ENCODE results near the gene TPD52L3.

TPD52L3 gene

DNA sequence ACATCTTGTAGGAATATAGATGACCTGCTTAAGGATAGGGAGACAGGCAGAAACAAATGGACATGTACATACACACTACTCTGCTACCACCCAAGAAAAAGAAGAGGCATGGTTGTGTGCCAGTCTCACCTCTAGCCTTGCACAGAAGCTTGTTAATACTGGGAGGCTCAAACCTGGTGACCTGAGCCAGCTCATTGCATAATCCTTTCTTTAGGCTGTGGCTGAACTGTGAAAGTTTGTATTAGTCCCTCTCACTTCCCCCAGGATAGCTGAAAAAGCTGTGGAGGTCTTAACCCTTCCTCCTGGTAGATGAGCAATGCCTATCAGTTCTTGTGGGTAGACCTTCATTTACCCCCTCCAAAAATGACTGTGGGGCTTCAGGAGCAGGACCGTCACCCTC lies 28.7 kb downstream of the TPD52L3 start:
- no peak for ATAC-seq
- TF ChIP-seq TOX (CRISPR knock-in tag; IDR thresholded peaks at IDR 0.05; ENCODE audit: borderline replicate concordance) (no peak), ISL1 (CRISPR knock-in tag; IDR thresholded peaks at IDR 0.05) (no peak)
- TF ChIP-seq, protein P1, sequence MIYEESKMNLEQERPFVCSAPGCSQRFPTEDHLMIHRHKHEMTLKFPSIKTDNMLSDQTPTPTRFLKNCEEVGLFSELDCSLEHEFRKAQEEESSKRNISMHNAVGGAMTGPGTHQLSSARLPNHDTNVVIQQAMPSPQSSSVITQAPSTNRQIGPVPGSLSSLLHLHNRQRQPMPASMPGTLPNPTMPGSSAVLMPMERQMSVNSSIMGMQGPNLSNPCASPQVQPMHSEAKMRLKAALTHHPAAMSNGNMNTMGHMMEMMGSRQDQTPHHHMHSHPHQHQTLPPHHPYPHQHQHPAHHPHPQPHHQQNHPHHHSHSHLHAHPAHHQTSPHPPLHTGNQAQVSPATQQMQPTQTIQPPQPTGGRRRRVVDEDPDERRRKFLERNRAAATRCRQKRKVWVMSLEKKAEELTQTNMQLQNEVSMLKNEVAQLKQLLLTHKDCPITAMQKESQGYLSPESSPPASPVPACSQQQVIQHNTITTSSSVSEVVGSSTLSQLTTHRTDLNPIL (CRISPR knock-in tag; IDR thresholded peaks at IDR 0.05; ENCODE audit: low read depth), result no peak

DNA sequence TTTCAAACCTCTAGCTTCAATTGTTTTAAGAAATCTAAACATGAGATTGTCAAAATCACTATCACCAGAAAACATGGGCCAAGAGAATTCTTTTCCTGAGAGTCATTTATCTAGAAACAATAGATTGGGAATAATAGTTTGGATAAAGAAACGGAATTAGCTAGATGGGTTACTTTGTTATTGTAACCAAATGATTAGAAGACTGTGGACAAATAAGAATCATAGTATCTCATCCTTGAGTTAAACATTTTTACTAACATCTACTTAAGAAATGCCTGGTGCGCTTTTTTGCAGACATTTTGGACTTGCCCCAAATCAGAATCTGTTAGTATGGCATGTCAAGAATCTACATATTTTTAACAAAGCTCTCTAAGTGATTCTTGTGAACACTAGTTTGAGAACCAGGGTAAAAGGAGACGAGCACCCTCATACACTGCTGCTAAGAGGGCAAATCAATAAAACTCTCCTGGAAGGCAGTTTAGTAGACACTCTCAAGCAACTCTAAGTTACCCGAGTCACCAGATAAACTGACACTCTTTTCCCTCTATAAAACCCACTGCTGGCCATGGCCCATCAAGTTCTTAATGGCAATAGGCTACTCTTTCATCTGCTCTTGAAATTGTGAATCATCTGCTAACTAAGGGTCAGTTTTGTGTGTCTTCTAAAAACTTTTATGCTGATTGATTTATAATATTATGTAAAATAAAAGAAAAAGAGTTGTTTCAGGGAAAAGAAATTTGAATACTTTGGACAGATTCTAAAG lies 39.1 kb downstream of the TPD52L3 start:
- TF ChIP-seq RARB (CRISPR knock-in tag; IDR thresholded peaks at IDR 0.05), result no peak
- TF ChIP-seq ZFP3 (CRISPR knock-in tag; IDR thresholded peaks at IDR 0.05), result no peak
- TF ChIP-seq, protein P2, sequence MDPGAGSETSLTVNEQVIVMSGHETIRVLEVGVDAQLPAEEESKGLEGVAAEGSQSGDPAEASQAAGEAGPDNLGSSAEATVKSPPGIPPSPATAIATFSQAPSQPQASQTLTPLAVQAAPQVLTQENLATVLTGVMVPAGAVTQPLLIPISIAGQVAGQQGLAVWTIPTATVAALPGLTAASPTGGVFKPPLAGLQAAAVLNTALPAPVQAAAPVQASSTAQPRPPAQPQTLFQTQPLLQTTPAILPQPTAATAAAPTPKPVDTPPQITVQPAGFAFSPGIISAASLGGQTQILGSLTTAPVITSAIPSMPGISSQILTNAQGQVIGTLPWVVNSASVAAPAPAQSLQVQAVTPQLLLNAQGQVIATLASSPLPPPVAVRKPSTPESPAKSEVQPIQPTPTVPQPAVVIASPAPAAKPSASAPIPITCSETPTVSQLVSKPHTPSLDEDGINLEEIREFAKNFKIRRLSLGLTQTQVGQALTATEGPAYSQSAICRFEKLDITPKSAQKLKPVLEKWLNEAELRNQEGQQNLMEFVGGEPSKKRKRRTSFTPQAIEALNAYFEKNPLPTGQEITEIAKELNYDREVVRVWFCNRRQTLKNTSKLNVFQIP (CRISPR knock-in tag; IDR thresholded peaks at IDR 0.05; ENCODE audit: borderline replicate concordance, low read depth), result no peak
- no peak for ATAC-seq

DNA sequence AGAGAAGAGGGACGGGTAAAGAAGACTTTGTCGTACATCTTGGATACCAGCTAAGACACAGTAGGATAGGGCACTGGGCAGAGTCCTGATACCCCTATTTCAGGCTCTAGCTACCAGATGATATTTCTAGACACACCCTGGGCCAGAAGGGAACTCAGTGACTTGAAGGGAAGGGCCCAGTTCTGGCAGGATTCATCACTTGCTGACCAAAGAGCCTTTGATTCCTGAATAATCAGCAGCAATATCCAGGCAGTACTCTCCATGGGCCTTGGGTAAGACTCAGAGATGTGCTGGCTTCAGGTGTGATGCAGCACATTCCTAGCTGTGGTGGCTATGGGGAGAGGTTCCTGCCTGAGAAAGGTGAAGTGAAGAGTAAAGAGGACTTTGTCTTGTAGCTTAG lies 40.7 kb downstream of the TPD52L3 start:
- TF ChIP-seq RARB (CRISPR knock-in tag; IDR thresholded peaks at IDR 0.05) (no peak), TOX (CRISPR knock-in tag; IDR thresholded peaks at IDR 0.05; ENCODE audit: borderline replicate concordance) (no peak), ESRRG (CRISPR knock-in tag; IDR thresholded peaks at IDR 0.05) (no peak), ZNF8 (CRISPR knock-in tag; IDR thresholded peaks at IDR 0.05) (no peak), ZFP3 (CRISPR knock-in tag; IDR thresholded peaks at IDR 0.05) (no peak), CSDC2 (CRISPR knock-in tag; IDR thresholded peaks at IDR 0.05) (no peak), ISL1 (CRISPR knock-in tag; IDR thresholded peaks at IDR 0.05) (no peak), ZC3H10 (CRISPR knock-in tag; IDR thresholded peaks at IDR 0.05) (no peak), PPARA (CRISPR knock-in tag; IDR thresholded peaks at IDR 0.05; ENCODE audit: borderline replicate concordance) (no peak)
- TF ChIP-seq, protein P1 (CRISPR knock-in tag; IDR thresholded peaks at IDR 0.05; ENCODE audit: low read depth), result no peak
- TF ChIP-seq, protein P2 (CRISPR knock-in tag; IDR thresholded peaks at IDR 0.05; ENCODE audit: borderline replicate concordance, low read depth), result no peak
- TF ChIP-seq, protein P3, sequence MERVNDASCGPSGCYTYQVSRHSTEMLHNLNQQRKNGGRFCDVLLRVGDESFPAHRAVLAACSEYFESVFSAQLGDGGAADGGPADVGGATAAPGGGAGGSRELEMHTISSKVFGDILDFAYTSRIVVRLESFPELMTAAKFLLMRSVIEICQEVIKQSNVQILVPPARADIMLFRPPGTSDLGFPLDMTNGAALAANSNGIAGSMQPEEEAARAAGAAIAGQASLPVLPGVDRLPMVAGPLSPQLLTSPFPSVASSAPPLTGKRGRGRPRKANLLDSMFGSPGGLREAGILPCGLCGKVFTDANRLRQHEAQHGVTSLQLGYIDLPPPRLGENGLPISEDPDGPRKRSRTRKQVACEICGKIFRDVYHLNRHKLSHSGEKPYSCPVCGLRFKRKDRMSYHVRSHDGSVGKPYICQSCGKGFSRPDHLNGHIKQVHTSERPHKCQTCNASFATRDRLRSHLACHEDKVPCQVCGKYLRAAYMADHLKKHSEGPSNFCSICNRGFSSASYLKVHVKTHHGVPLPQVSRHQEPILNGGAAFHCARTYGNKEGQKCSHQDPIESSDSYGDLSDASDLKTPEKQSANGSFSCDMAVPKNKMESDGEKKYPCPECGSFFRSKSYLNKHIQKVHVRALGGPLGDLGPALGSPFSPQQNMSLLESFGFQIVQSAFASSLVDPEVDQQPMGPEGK (CRISPR knock-in tag; IDR thresholded peaks at IDR 0.05; ENCODE audit: borderline replicate concordance), result no peak
- ATAC-seq, result no peak

All from SK-N-SH treated with all-trans-retinoic acid at 6 μM for 48 hours (cell line).